ENCODE data around the gene RHOB. TPM values are rescaled to one million over a fixed set of nuclear protein-coding genes. Genes with fewer than 3 reads are reported as not detected.
A peak's percentile ranks its signal among the peaks of the same experiment; 100 is the strongest.

Gene RHOB
- total RNA-seq, 6 experiments from 2014 or later = 185 to 656 (median 388) TPM

DNA sequence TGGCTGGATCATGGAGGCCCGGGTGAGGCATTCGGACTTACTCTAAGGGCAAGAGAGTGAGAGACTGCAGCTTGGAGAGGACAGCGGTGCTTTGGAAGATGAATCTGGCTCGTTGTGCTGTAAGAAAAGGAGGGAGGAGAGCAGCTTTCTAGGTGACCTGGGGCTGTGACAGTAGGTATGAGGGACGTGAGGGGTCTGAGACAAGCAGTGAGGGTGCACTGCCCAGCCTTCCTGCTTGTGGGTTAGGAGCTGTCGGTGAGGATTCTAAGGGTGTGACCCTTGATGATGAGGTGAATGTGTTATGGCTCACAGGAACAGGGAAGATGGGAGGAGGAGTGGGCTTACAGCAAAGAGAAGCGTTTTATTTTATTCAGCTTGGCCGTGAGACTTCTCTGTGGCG is 27.1 kb upstream of the RHOB start:
- Histone ChIP-seq H3K4me1 (peaks cover 0 to 73% (median 30%) of the 10 kb centered on the region in 4 donors), H3K36me3 (no peaks in the 10 kb centered on the region), H3K27ac (peak overlapping the region in 2 of 3 donors; percentile 11 to 85), H3K4me3 (no peak overlapping the region), H3K9me3 (no peaks in the 10 kb centered on the region), H3K27me3 (no peaks in the 10 kb centered on the region)
- WGBS (ENCODE audit: insufficient coverage, low coverage, low lambda C conversion rate, missing lambda C conversion rate) = 95% methylated on average over 6 of the region's 9 CpGs
- ATAC-seq (no peak), DNase-seq (peak in 1 of 3 donors; percentile 26)
- intact Hi-C loops (cut with DNase I) = no loop called here
- TF ChIP-seq POLR2A (IDR thresholded peaks at IDR 0.05) = no peak

DNA sequence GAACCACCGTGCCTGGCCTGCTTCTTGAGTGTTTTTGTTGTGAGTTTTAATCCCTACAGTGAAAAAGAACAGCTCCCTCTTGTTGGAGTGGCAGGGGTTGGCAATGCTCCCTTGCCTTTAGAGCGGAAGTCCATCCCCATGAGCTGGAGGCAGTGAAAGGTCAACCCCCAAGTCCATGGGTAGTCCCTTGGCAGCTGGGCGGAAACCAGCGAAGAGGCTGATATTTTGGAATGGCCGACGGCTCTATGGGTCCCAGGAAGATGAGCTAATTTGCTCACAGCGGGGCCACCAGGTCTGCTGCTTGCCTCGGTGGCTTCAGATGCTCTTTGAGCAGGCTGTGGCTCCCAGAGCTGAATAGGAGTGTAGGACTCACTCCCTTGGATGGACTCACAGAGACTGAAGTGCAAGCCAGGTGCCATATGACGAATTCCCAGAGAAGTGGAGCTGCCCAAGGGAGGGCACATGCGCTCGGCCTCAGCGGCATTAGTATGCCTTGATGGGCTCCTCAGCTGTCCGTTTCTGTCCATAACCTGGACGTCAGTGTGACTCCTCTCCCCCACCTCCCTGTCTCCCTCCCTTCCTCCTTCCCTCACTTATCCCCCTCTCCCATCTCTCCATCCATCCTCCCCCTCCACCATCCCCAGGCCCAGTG is 25.4 kb upstream of the RHOB start:
- no peaks in the 10 kb centered on the region for H3K9me3 ChIP-seq
- no peaks in the 10 kb centered on the region for H3K36me3 ChIP-seq
- intact Hi-C loops (cut with DNase I) = no loop called here
- peak overlapping the region in 2 of 3 donors; percentile 62 to 70 for H3K27ac ChIP-seq
- H3K4me1 ChIP-seq = peaks cover 0 to 67% (median 28%) of the 10 kb centered on the region in 4 donors
- no peaks in the 10 kb centered on the region for H3K27me3 ChIP-seq
- H3K4me3 ChIP-seq = no peak overlapping the region
- WGBS (ENCODE audit: insufficient coverage, low coverage, low lambda C conversion rate, missing lambda C conversion rate) = 38% methylated on average over 8 of the region's 14 CpGs
- ATAC-seq (peak in 3 of 4 donors; percentile 1 to 17 (median 11)), DNase-seq (peak in 1 of 3 donors; percentile 51)
- TF ChIP-seq, protein P1, sequence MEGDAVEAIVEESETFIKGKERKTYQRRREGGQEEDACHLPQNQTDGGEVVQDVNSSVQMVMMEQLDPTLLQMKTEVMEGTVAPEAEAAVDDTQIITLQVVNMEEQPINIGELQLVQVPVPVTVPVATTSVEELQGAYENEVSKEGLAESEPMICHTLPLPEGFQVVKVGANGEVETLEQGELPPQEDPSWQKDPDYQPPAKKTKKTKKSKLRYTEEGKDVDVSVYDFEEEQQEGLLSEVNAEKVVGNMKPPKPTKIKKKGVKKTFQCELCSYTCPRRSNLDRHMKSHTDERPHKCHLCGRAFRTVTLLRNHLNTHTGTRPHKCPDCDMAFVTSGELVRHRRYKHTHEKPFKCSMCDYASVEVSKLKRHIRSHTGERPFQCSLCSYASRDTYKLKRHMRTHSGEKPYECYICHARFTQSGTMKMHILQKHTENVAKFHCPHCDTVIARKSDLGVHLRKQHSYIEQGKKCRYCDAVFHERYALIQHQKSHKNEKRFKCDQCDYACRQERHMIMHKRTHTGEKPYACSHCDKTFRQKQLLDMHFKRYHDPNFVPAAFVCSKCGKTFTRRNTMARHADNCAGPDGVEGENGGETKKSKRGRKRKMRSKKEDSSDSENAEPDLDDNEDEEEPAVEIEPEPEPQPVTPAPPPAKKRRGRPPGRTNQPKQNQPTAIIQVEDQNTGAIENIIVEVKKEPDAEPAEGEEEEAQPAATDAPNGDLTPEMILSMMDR (IDR thresholded peaks at IDR 0.05) = no peak
- no peak for TF ChIP-seq POLR2A (IDR thresholded peaks at IDR 0.05)

DNA sequence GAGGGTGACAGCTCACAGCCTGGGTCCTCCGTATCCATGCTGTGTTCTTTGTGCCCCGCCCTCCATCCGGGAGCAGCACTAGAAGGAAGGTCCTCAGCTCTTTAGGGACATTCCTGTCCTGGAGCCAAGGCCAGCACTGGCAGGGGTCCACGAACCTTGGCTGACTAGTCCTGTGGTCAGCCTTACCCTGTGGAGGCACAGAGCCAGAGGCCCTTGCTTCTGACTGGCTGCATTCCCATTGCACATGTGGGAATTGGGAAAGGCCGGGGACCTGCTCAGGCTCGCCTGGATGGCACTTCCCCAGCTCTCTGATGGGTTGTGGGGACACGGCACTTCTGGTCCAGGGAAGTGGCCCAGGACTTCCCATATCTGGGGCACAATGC is 24.9 kb upstream of the RHOB start:
- Histone ChIP-seq H3K36me3 (no peaks in the 10 kb centered on the region), H3K4me1 (peaks cover 0 to 62% (median 25%) of the 10 kb centered on the region in 4 donors), H3K27me3 (no peaks in the 10 kb centered on the region), H3K27ac (peak overlapping the region in 2 of 3 donors; percentile 62 to 70), H3K9me3 (no peaks in the 10 kb centered on the region), H3K4me3 (no peak overlapping the region)
- 4% methylated on average over 7 of the region's 7 CpGs for WGBS (ENCODE audit: insufficient coverage, low coverage, low lambda C conversion rate, missing lambda C conversion rate)
- intact Hi-C loops (cut with DNase I) = no loop called here
- ATAC-seq (peak; percentile 65 to 84 (median 78)), DNase-seq (peak; percentile 95 to 97 (median 95))
- TF ChIP-seq, protein P1 (IDR thresholded peaks at IDR 0.05) = no peak
- no peak for TF ChIP-seq POLR2A (IDR thresholded peaks at IDR 0.05)

DNA sequence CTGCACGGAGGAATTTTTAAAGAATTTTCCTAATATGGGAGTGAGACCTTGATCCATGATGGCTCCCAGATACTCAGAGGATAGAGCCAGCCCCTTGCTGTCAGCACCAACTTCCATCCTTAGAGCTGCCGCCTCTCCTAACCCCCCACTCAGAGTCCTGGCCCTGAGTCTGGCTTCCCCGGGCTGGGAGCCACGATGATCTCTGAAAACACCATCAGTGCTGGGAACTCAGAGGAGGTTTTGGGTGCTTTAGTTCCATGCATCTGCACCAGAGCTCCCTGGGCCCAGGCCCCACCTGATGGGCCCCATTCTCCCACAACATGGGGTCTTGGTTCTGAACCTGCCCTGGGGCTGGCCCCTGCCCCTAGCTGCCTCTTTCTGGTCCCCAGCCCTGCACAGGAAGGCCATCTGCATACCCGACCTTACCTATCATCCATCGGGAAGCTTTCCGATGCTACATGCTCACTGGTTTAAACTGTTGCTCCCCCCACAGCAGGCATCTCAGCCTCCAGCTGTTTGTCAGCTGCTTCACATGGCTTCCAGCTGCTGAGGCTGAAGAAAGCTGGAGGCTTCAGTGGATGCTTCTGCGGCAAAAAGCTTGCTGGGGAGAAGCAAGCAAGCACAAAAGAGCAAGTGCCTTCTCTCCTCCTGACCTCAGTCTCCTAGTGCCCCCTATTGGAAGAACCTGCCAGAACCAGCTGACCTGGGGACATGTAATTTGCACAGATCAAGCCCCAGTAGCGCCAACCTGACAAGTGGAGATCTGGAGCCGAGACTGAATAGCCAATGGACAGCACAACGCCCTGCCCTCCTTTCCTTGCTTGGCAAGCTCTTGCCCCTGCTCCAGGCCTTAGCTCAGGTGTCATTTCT is 24.2 kb upstream of the RHOB start:
- H3K27me3 ChIP-seq = no peaks in the 10 kb centered on the region
- peaks cover 0 to 56% (median 23%) of the 10 kb centered on the region in 4 donors for H3K4me1 ChIP-seq
- WGBS (ENCODE audit: insufficient coverage, low coverage, low lambda C conversion rate, missing lambda C conversion rate) = 90% methylated on average over 2 of the region's 11 CpGs
- peak overlapping the region in 1 of 3 donors; percentile 45 for H3K27ac ChIP-seq
- H3K4me3 ChIP-seq = no peak overlapping the region
- TF ChIP-seq, protein P1 (IDR thresholded peaks at IDR 0.05) = peak in 2 of 4 donors; percentile 7 to 48
- TF ChIP-seq POLR2A (IDR thresholded peaks at IDR 0.05) = no peak
- intact Hi-C loops (cut with DNase I) = no loop called here
- DNase-seq (peak in 1 of 3 donors; percentile 52), ATAC-seq (peak in 2 of 4 donors; percentile 0 to 43)
- no peaks in the 10 kb centered on the region for H3K36me3 ChIP-seq
- no peaks in the 10 kb centered on the region for H3K9me3 ChIP-seq
